Epithelial cell of esophagus (primary cell): ENCODE results near the gene KXD1.

ENCODE experiments used
- DNase-seq: peaks from one replicate; pipeline ENCODE4 v3.0.0; 2010; ENCODE audit warnings: low read depth
- H3K4me3 ChIP-seq: 2 replicates; pipeline ENCODE4 v1.5.1; 2011; ENCODE audit warnings: mild to moderate bottlenecking, low read length, control low read depth
- TF ChIP-seq, protein P1 (sequence below): IDR thresholded peaks from 2 replicates; pipeline ENCODE4 v1.5.1; 2011; ENCODE audit warnings: low read depth, mild to moderate bottlenecking, low read length, control low read depth, inconsistent platforms; ENCODE audit not compliant: insufficient read depth; ENCODE audit errors: missing control alignments

KXD1 gene

DNA sequence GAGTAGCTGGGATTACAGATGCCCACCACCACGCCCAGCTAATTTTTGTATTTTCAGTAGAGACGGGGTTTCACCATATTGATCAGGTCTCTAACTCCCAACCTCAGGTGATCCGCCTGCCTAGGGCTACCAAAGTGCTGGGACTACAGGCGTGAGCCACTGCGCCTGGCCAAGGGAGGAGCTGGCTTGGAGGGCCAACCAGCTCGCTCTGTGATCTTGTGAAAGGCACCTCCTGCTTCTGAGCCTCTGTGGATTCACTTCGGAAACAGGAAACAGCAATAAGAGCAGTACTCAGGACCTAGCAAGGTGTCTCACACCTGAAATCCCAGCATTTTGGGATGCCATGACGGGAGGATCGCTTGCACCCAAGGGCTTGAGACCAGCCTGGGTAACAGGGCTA is 33.8 kb upstream of the KXD1 start:
- no peak overlapping the region for H3K4me3 ChIP-seq
- TF ChIP-seq, protein P1, sequence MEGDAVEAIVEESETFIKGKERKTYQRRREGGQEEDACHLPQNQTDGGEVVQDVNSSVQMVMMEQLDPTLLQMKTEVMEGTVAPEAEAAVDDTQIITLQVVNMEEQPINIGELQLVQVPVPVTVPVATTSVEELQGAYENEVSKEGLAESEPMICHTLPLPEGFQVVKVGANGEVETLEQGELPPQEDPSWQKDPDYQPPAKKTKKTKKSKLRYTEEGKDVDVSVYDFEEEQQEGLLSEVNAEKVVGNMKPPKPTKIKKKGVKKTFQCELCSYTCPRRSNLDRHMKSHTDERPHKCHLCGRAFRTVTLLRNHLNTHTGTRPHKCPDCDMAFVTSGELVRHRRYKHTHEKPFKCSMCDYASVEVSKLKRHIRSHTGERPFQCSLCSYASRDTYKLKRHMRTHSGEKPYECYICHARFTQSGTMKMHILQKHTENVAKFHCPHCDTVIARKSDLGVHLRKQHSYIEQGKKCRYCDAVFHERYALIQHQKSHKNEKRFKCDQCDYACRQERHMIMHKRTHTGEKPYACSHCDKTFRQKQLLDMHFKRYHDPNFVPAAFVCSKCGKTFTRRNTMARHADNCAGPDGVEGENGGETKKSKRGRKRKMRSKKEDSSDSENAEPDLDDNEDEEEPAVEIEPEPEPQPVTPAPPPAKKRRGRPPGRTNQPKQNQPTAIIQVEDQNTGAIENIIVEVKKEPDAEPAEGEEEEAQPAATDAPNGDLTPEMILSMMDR: no peak
- DNase-seq: no peak

DNA sequence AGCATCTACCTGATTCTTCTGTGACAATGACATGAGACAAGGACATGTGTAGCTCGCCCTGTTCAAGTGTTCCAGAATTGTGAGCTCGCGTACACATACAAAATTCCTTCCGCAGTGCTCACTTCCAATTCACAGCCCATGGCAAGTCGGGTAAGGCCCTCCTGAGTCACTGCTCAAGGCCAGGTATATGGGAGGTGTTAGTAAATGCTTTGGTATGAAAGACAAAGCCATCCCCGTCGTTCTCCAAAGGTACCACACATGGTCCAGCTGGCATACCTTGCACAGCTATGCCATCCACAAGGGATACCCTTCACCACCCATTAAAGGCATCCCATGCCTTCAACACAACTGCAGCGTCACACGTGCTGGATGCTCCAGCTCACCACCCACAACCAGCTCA is 31.4 kb upstream of the KXD1 start:
- DNase-seq: peak; percentile 98
- no peak overlapping the region for H3K4me3 ChIP-seq
- TF ChIP-seq, protein P1: no peak

DNA sequence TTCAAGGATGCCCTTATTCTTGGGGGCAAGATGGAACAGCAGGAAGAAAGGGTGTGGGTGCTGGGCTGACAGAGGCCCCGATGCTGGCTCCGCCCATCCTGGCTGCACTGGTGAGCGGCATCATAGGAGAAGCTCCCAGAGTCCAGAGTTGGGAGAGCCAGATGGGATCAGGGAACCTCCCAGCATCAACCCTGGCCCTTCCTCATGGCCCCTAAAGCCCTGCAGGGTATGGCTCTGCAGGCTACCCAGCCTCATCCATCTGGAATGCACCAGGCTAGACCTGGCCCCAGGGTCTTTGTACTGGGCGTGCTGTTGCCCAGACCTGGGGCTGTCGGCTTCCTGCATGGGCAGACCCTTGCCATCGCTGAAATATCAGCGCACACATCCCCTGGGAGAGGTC is 27.9 kb upstream of the KXD1 start:
- TF ChIP-seq, protein P1: no peak
- no peak overlapping the region for H3K4me3 ChIP-seq
- DNase-seq: no peak

DNA sequence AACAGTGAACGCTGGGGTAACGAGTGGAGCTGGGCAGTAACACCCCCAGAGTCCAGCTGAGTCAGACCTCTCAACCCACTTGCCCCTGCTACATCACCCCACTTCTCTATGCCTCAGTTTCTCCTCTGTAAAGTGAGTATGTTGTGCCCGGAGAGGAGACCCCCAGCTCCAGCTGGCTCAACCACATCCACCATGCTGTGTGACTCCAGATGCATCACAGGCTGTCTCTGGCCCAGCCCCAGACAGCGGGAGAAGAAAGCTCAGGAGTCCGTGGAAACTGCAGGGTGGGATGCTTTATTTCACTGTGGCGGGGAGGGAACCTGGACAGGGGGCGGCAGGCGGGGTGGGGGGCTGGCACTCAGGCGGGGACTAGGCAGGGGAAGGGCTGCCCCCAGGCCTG is 26.2 kb upstream of the KXD1 start:
- no peak for DNase-seq
- TF ChIP-seq, protein P1: no peak
- no peak overlapping the region for H3K4me3 ChIP-seq

DNA sequence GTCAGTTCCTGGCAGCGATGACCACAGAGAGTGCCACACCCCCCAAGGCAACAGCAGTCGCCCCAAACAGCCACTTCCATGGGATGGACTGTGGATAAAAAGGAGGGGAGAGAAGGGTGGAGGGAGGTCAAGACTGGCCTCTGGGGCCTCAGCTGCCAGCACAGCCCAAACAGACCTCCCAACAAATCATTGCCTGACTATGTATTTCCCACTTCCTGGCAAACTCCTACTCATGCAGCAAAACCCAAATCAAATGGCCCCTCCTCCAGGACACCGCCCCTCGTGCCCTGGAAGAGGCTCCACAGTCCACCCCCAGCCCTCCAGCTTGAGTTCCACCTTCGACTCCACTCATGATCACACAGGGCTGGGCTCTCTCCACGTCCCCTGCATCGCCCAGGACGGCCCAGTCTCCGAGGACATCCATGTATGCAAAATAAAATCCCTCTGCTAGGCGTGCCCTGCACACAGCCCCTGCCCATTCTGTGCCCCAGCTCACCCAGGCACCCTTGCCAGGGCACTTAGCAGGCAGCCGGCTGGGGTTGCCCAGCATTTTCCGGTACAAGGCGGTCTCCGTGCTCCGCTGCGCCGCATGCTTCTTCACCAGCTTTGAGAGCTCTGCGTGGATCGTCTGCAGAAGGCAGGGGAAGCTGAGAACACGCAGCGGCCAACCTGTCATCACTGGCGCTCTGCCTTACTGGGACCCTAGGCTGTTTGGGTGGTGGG is 25.3 kb upstream of the KXD1 start:
- no peak for DNase-seq
- TF ChIP-seq, protein P1: no peak
- H3K4me3 ChIP-seq: no peak overlapping the region

DNA sequence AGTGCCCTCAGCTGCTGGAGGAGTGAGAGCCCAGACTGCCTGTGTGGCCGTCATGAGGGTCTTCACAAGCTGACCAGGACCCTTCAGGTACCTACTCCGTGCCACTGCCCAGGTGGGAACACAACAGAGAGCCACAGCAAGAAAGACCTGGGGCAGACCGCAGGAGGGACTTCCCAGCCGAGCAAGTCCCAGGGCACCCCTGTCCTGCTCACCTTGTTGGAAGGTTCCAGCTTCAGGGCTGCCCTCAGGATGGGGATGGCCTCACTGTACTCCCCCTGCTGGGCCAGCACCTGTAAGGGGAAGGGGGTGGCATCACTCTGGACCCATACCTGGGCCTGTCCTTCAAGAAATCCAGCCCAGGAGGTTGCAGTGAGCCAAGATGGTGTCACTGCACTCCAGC is 24.6 kb upstream of the KXD1 start:
- TF ChIP-seq, protein P1: no peak
- H3K4me3 ChIP-seq: no peak overlapping the region
- DNase-seq: no peak

DNA sequence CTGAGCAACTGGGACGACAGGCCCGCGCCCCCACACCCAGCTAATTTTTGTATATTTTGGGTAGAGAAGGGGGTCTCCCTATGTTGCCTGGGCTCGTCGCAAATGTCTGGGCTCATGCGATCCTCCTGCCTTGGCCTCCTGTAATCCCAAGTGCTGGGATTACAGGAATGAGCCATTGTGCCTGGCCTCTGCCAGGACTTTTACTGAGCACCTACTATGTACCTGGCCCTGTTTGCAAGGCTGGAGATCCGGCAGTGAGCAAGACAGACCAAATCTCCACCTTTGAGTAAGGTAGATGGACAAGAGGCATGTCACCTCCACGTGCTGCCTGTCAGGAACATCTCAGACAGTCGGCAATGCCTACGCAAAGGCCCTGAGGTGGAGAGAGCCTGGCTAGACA is 21.2 kb upstream of the KXD1 start:
- no peak for DNase-seq
- H3K4me3 ChIP-seq: no peak overlapping the region
- TF ChIP-seq, protein P1: no peak
